Mesendoderm (in vitro differentiated cells): ENCODE results near the gene PRODH.
"Not testable (repeated sequence)": the region's sequence is repeated elsewhere in the genome, so short reads cannot be mapped to it uniquely, and the experiment has no call there.

ENCODE experiments used
- DNase-seq: peaks from one replicate; pipeline ENCODE4 v3.0.0; 2013
- H2AK5ac ChIP-seq: 2 replicates; pipeline ENCODE4 v1.6.1; 2013; ENCODE audit warnings: low read length, inconsistent platforms
- H2BK120ac ChIP-seq: 2 replicates; pipeline ENCODE4 v1.6.1; 2013; ENCODE audit warnings: low read depth, mild to moderate bottlenecking, low read length, moderate library complexity, mixed read lengths
- H2BK15ac ChIP-seq: replicated peaks from 2 replicates; pipeline ENCODE4 v1.6.1; 2013; ENCODE audit warnings: low read depth, mild to moderate bottlenecking, moderate library complexity
- H2BK5ac ChIP-seq: 2 replicates; pipeline ENCODE4 v1.6.1; 2013; ENCODE audit warnings: low read length, inconsistent platforms
- H3K18ac ChIP-seq: 2 replicates; pipeline ENCODE4 v1.6.1; 2013; ENCODE audit warnings: mild to moderate bottlenecking, low read length, mixed read lengths
- H3K23ac ChIP-seq: one replicate; pipeline ENCODE4 v1.6.1; 2013; ENCODE audit warnings: low read length
- H3K27ac ChIP-seq: 2 replicates; pipeline ENCODE4 v1.5.1; 2013; ENCODE audit warnings: low read depth, mild to moderate bottlenecking, inconsistent platforms, low read length, moderate library complexity
- H3K27me3 ChIP-seq: 2 replicates; pipeline ENCODE4 v1.6.1; 2013; ENCODE audit warnings: low read length, control low read depth, mild to moderate bottlenecking, inconsistent platforms; ENCODE audit not compliant: insufficient read depth, poor library complexity
- H3K36me3 ChIP-seq: 2 replicates; pipeline ENCODE4 v1.6.1; 2013; ENCODE audit warnings: low read length, inconsistent platforms; ENCODE audit not compliant: control insufficient read depth, insufficient read depth
- H3K4ac ChIP-seq: one replicate; pipeline ENCODE4 v1.6.1; 2013; ENCODE audit warnings: low read depth, mild to moderate bottlenecking, low read length, moderate library complexity
- H3K4me1 ChIP-seq: 2 replicates; pipeline ENCODE4 v1.6.1; 2013; ENCODE audit warnings: low read depth, low read length, inconsistent platforms; ENCODE audit not compliant: control insufficient read depth
- H3K4me2 ChIP-seq: 2 replicates; pipeline ENCODE4 v1.6.1; 2013; ENCODE audit warnings: low read length
- H3K4me3 ChIP-seq: 2 replicates; pipeline ENCODE4 v1.5.1; 2013; ENCODE audit warnings: mild to moderate bottlenecking, low read length
- H3K56ac ChIP-seq: one replicate; pipeline ENCODE4 v1.6.1; 2013; ENCODE audit warnings: low read length
- H3K79me1 ChIP-seq: 2 replicates; pipeline ENCODE4 v1.6.1; 2013; ENCODE audit warnings: low read length, inconsistent platforms
- H3K79me2 ChIP-seq: 2 replicates; pipeline ENCODE4 v1.6.1; 2013; ENCODE audit warnings: mild to moderate bottlenecking, low read length; ENCODE audit not compliant: control insufficient read depth, insufficient read depth
- H3K9ac ChIP-seq: 2 replicates; pipeline ENCODE4 v1.6.1; 2013; ENCODE audit warnings: low read length, inconsistent platforms
- H4K5ac ChIP-seq: one replicate; pipeline ENCODE4 v1.6.1; 2013; ENCODE audit warnings: low read length
- H4K8ac ChIP-seq: one replicate; pipeline ENCODE4 v1.6.1; 2013; ENCODE audit warnings: low read depth, mild to moderate bottlenecking, control low read depth, low read length, moderate library complexity
- whole genome bisulfite sequencing: extraction: QIAGEN DNeasy Blood & Tissue Kit; methylation state at CpG from one replicate; pipeline ENCODE4 v1.1.7; 2013; ENCODE audit warnings: low lambda C conversion rate, missing lambda C conversion rate; ENCODE audit not compliant: insufficient coverage; ENCODE audit errors: extremely low coverage; 5-methylcytosine and 5-hydroxymethylcytosine counted together

The PRODH gene

GRCh38 chr22:18970176-18970947 is 34.3 kb upstream of the PRODH start:
- Histone ChIP-seq H3K56ac (peak overlapping the region; percentile 97), H2BK15ac (no peak overlapping the region), H3K23ac (no peak overlapping the region), H3K18ac (peak overlapping the region; percentile 47), H3K36me3 (no peaks in the 10 kb centered on the region), H4K8ac (no peak overlapping the region), H3K79me2 (peaks cover 3% of the 10 kb centered on the region), H2BK5ac (no peak overlapping the region), H3K9ac (peak overlapping the region; percentile 88), H2BK120ac (no peak overlapping the region), H3K79me1 (no peaks in the 10 kb centered on the region), H3K4me1 (no peaks in the 10 kb centered on the region), H2AK5ac (no peak overlapping the region), H3K4me2 (peak overlapping the region; percentile 57), H3K4ac (peak overlapping the region; percentile 74), H3K27ac (peak overlapping the region; percentile 37), H3K4me3 (peak overlapping the region; percentile 70), H4K5ac (no peak overlapping the region), H3K27me3 (no peaks in the 10 kb centered on the region)
- DNase-seq, result peak; percentile 72
- no CpG with 5 or more reads among the region's 94 CpGs for WGBS

- H3K36me3 ChIP-seq, result not testable (repeated sequence)
- no CpG with 5 or more reads among the region's 14 CpGs for WGBS
- H3K56ac ChIP-seq, result peak overlapping the region; percentile 42
Observed at GRCh38 chr22:18969158-18969942, 33.3 kb upstream of the PRODH start.

GRCh38 chr22:18968011-18968749 is 32.1 kb upstream of the PRODH start:
- no peaks in the 10 kb centered on the region for H3K27me3 ChIP-seq
- H3K23ac ChIP-seq, result no peak overlapping the region
- WGBS, result no CpG with 5 or more reads among the region's 20 CpGs
- H3K36me3 ChIP-seq, result no peaks in the 10 kb centered on the region
- peak; percentile 34 for DNase-seq
- no peak overlapping the region for H2AK5ac ChIP-seq
- no peak overlapping the region for H3K56ac ChIP-seq
- H3K4me3 ChIP-seq, result no peak overlapping the region
- H3K4me1 ChIP-seq, result no peaks in the 10 kb centered on the region
- H3K79me2 ChIP-seq, result peaks cover 3% of the 10 kb centered on the region
- no peak overlapping the region for H2BK15ac ChIP-seq
- no peak overlapping the region for H4K5ac ChIP-seq
- no peak overlapping the region for H2BK120ac ChIP-seq
- no peaks in the 10 kb centered on the region for H3K79me1 ChIP-seq
- no peak overlapping the region for H3K4ac ChIP-seq
- no peak overlapping the region for H2BK5ac ChIP-seq
- H3K4me2 ChIP-seq, result no peak overlapping the region
- no peak overlapping the region for H3K27ac ChIP-seq
- H4K8ac ChIP-seq, result no peak overlapping the region
- no peak overlapping the region for H3K9ac ChIP-seq
- no peak overlapping the region for H3K18ac ChIP-seq

More at GRCh38 chr22:18969158-18969942, 33.3 kb upstream of the PRODH start:
- H2AK5ac ChIP-seq, H3K18ac ChIP-seq, H2BK15ac ChIP-seq, H3K4ac ChIP-seq, H4K5ac ChIP-seq, H3K4me1 ChIP-seq, H3K27ac ChIP-seq, H3K9ac ChIP-seq, H2BK5ac ChIP-seq, H2BK120ac ChIP-seq, H3K27me3 ChIP-seq, DNase-seq, H3K79me1 ChIP-seq, H3K4me3 ChIP-seq, H4K8ac ChIP-seq, H3K4me2 ChIP-seq, H3K23ac ChIP-seq, H3K79me2 ChIP-seq: not testable (repeated sequence)

GRCh38 chr22:18967391-18968010 is 31.4 kb upstream of the PRODH start:
- not testable (repeated sequence) for H4K5ac ChIP-seq, H3K36me3 ChIP-seq, H2BK120ac ChIP-seq, H3K9ac ChIP-seq, H3K79me1 ChIP-seq, H3K18ac ChIP-seq, H3K4me1 ChIP-seq, H3K4ac ChIP-seq, H3K23ac ChIP-seq, H2AK5ac ChIP-seq, H3K27me3 ChIP-seq, H4K8ac ChIP-seq, H3K4me3 ChIP-seq, H3K79me2 ChIP-seq, H3K4me2 ChIP-seq, H3K27ac ChIP-seq, H3K56ac ChIP-seq, H2BK5ac ChIP-seq, H2BK15ac ChIP-seq, DNase-seq
- WGBS, result no CpG with 5 or more reads among the region's 14 CpGs

- H2BK5ac ChIP-seq, result no peak overlapping the region
- no peak overlapping the region for H3K4me2 ChIP-seq
- no peak overlapping the region for H3K4ac ChIP-seq
- H3K36me3 ChIP-seq, result no peaks in the 10 kb centered on the region
- no peak overlapping the region for H4K8ac ChIP-seq
- no peaks in the 10 kb centered on the region for H3K4me1 ChIP-seq
- no peak overlapping the region for H3K18ac ChIP-seq
- no peak overlapping the region for H3K9ac ChIP-seq
- no peak overlapping the region for H3K27ac ChIP-seq
- no peak overlapping the region for H2AK5ac ChIP-seq
- DNase-seq, result no peak
- no peak overlapping the region for H2BK120ac ChIP-seq
- H3K27me3 ChIP-seq, result no peaks in the 10 kb centered on the region
- no peak overlapping the region for H3K4me3 ChIP-seq
- no peak overlapping the region for H4K5ac ChIP-seq
- H3K56ac ChIP-seq, result no peak overlapping the region
- no peak overlapping the region for H3K23ac ChIP-seq
- peaks cover 3% of the 10 kb centered on the region for H3K79me2 ChIP-seq
- no peak overlapping the region for H2BK15ac ChIP-seq
- no CpG with 5 or more reads among the region's 7 CpGs for WGBS
- H3K79me1 ChIP-seq, result no peaks in the 10 kb centered on the region
Observed at GRCh38 chr22:18966748-18967147, 30.7 kb upstream of the PRODH start.
